ENCODE results near the gene NRARP.

DNA sequence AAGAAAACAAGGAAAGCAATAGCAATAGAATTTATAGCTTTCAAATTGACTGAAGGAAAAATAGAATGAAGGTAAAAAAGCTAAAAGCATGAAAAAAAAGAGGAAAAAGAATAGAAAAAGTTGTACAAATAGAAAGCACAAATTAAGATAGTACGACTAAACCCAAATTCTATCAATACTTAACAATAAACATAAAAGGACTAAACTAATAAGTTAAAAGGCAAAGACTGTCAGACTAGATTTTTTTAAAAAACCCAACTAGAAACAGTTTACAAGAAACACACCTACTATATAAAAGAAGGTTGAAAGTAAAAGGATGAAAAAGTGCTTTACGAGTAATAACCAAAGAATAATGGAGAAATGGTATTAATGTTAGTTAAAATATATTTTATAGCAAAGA, 34.7 kb upstream of the NRARP start:
- TF ChIP-seq EZH2phosphoT487 (IDR thresholded peaks at IDR 0.05; ENCODE audit: borderline replicate concordance, low read length) = no peak
- no peak for TF ChIP-seq CTCF (IDR thresholded peaks at IDR 0.05; ENCODE audit: low read depth, low read length, poor library complexity, severe bottlenecking)
